H1 (cell line): ENCODE data around the gene INHA. TPM values are rescaled to one million over a fixed set of nuclear protein-coding genes. Genes with fewer than 3 reads are reported as not detected.

ENCODE experiments used
- ASH2L ChIP-seq: fragments of 200-600, 300-600 bp; sonication (generic); IDR thresholded peaks from one replicate; pipeline ENCODE4 v1.7.1; 2017; ENCODE audit warnings: low read length
- CREB1 ChIP-seq: IDR thresholded peaks from 2 replicates; pipeline ENCODE4 v1.6.1; 2012; ENCODE audit warnings: inconsistent platforms
- EGR1 ChIP-seq: IDR thresholded peaks from 2 replicates; pipeline ENCODE4 v1.6.1; 2011; ENCODE audit warnings: low read depth, low read length, borderline replicate concordance
- GTF2F1 ChIP-seq: IDR thresholded peaks from 2 replicates; pipeline ENCODE4 v1.6.1; 2012; ENCODE audit warnings: low read depth, low read length, improper control_type of control experiment, borderline replicate concordance
- POLR2A ChIP-seq, 2 experiments: IDR thresholded peaks; 1 replicate in 1 of 2; 2 replicates in 1 of 2; pipeline ENCODE4 v1.6.1; 2011; ENCODE audit warnings: low read depth in 2 of 2, low read length in 2 of 2, mild to moderate bottlenecking in 2 of 2; ENCODE audit errors: control extremely low read depth in 1 of 2
- RBBP5 ChIP-seq: IDR thresholded peaks from 2 replicates; pipeline ENCODE4 v1.7.1; 2012; ENCODE audit warnings: low read depth, mild to moderate bottlenecking, inconsistent platforms, low read length, moderate library complexity, borderline replicate concordance
- TAF1 ChIP-seq: IDR thresholded peaks from 2 replicates; pipeline ENCODE4 v1.6.1; 2011; ENCODE audit warnings: mild to moderate bottlenecking, low read depth, low read length
- polyA plus RNA-seq, 7 experiments: library from polyadenylated mRNA; depleted of rRNA in 3 of 7; stranded (reverse) in 5 of 7; unstranded in 2 of 7; fragments of >200 nt in 5 of 7; fragments of 200-250 nt in 2 of 7; gene quantifications; 1 replicate in 5 of 7; 2 replicates in 1 of 7; 4 replicates in 1 of 7; pipeline versions ENCODE4 v1.2.1 to v1.2.3, GENCODE V29; 2011 to 2013; ENCODE audit warnings: missing spikeins in 2 of 7, mixed read lengths in 2 of 7
- total RNA-seq: library from RNA; stranded (reverse); fragmentation: NEBNext Ultra II Directional; extraction: Animal tissue kit (Norgen Biotek cat#: 25700); gene quantifications from 2 replicates; pipeline ENCODE4 v1.2.1, GENCODE V29; 2021
- TF ChIP-seq, protein P1 (sequence below): fragments of 300-600 bp; sonication (generic); IDR thresholded peaks from 2 replicates; pipeline ENCODE4 v1.7.1; 2012; ENCODE audit warnings: low read length, moderate library complexity, mild to moderate bottlenecking, inconsistent platforms; ENCODE audit not compliant: insufficient replicate concordance
- TF ChIP-seq, protein P2 (sequence below), 3 experiments: IDR thresholded peaks; 1 replicate in 2 of 3; 2 replicates in 1 of 3; pipeline versions ENCODE4 v1.5.1 to v1.6.1; 2011; ENCODE audit warnings: low read length in 3 of 3, mild to moderate bottlenecking in 3 of 3, inconsistent platforms in 2 of 3, low read depth in 1 of 3, moderate library complexity in 1 of 3; ENCODE audit not compliant: insufficient read depth in 1 of 3; ENCODE audit errors: control extremely low read depth in 1 of 3

INHA gene
- total and polyA plus RNA-seq, 2 of the 8 experiments (the other 6 are each of a cell fraction or from before 2014, with no cell fraction given) = 0.65 to 2.7 TPM

DNA sequence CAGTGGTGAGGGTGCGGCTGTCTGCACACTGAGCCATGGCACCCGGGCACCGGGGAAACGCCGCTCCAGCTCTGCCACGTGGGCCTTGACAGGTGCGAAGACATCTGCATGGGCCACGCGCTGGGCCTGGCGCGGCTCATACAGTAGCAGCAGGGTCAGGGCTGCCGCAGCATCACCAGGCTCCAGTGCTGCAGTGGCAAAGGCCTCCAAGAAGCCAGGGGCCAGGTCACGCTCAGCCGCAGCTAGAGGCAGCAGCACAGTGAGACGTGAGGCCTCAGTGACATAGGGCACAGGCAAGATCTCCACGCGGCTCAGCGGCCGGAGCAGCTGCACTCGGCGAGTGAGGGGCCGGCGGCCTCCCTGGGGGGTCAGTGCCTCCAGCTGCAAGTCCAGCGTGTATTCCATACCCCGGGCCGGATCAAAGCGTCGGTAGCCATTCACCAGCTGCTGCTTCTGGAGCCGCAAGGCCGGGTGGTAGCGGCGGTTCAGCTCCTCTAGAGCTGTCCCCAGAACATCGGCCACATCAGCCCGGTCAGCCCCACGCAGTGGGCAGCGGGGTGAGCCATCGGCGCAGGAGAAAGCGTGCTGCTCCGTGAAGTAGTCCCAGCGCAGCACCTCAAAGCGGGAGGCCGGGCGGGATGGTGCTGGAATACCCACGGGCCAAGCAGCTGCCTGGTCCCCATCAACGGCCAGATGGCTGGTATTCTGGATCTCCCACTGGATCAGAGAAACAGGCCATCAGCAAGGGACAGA, 32.0 kb upstream of the INHA start (continued):
- TF ChIP-seq, protein P1, sequence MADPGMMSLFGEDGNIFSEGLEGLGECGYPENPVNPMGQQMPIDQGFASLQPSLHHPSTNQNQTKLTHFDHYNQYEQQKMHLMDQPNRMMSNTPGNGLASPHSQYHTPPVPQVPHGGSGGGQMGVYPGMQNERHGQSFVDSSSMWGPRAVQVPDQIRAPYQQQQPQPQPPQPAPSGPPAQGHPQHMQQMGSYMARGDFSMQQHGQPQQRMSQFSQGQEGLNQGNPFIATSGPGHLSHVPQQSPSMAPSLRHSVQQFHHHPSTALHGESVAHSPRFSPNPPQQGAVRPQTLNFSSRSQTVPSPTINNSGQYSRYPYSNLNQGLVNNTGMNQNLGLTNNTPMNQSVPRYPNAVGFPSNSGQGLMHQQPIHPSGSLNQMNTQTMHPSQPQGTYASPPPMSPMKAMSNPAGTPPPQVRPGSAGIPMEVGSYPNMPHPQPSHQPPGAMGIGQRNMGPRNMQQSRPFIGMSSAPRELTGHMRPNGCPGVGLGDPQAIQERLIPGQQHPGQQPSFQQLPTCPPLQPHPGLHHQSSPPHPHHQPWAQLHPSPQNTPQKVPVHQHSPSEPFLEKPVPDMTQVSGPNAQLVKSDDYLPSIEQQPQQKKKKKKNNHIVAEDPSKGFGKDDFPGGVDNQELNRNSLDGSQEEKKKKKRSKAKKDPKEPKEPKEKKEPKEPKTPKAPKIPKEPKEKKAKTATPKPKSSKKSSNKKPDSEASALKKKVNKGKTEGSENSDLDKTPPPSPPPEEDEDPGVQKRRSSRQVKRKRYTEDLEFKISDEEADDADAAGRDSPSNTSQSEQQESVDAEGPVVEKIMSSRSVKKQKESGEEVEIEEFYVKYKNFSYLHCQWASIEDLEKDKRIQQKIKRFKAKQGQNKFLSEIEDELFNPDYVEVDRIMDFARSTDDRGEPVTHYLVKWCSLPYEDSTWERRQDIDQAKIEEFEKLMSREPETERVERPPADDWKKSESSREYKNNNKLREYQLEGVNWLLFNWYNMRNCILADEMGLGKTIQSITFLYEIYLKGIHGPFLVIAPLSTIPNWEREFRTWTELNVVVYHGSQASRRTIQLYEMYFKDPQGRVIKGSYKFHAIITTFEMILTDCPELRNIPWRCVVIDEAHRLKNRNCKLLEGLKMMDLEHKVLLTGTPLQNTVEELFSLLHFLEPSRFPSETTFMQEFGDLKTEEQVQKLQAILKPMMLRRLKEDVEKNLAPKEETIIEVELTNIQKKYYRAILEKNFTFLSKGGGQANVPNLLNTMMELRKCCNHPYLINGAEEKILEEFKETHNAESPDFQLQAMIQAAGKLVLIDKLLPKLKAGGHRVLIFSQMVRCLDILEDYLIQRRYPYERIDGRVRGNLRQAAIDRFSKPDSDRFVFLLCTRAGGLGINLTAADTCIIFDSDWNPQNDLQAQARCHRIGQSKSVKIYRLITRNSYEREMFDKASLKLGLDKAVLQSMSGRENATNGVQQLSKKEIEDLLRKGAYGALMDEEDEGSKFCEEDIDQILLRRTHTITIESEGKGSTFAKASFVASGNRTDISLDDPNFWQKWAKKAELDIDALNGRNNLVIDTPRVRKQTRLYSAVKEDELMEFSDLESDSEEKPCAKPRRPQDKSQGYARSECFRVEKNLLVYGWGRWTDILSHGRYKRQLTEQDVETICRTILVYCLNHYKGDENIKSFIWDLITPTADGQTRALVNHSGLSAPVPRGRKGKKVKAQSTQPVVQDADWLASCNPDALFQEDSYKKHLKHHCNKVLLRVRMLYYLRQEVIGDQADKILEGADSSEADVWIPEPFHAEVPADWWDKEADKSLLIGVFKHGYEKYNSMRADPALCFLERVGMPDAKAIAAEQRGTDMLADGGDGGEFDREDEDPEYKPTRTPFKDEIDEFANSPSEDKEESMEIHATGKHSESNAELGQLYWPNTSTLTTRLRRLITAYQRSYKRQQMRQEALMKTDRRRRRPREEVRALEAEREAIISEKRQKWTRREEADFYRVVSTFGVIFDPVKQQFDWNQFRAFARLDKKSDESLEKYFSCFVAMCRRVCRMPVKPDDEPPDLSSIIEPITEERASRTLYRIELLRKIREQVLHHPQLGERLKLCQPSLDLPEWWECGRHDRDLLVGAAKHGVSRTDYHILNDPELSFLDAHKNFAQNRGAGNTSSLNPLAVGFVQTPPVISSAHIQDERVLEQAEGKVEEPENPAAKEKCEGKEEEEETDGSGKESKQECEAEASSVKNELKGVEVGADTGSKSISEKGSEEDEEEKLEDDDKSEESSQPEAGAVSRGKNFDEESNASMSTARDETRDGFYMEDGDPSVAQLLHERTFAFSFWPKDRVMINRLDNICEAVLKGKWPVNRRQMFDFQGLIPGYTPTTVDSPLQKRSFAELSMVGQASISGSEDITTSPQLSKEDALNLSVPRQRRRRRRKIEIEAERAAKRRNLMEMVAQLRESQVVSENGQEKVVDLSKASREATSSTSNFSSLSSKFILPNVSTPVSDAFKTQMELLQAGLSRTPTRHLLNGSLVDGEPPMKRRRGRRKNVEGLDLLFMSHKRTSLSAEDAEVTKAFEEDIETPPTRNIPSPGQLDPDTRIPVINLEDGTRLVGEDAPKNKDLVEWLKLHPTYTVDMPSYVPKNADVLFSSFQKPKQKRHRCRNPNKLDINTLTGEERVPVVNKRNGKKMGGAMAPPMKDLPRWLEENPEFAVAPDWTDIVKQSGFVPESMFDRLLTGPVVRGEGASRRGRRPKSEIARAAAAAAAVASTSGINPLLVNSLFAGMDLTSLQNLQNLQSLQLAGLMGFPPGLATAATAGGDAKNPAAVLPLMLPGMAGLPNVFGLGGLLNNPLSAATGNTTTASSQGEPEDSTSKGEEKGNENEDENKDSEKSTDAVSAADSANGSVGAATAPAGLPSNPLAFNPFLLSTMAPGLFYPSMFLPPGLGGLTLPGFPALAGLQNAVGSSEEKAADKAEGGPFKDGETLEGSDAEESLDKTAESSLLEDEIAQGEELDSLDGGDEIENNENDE = no peak
- TF ChIP-seq ASH2L = no peak
- no peak for TF ChIP-seq CREB1
- TF ChIP-seq EGR1 = no peak
- no peak for TF ChIP-seq TAF1
- no peak for TF ChIP-seq POLR2A (IDR thresholded peaks at IDR 0.05; ENCODE audit: control extremely low read depth in 1 of 2, low read depth in 2 of 2, low read length in 2 of 2)
- TF ChIP-seq GTF2F1 = no peak
- TF ChIP-seq, protein P2, sequence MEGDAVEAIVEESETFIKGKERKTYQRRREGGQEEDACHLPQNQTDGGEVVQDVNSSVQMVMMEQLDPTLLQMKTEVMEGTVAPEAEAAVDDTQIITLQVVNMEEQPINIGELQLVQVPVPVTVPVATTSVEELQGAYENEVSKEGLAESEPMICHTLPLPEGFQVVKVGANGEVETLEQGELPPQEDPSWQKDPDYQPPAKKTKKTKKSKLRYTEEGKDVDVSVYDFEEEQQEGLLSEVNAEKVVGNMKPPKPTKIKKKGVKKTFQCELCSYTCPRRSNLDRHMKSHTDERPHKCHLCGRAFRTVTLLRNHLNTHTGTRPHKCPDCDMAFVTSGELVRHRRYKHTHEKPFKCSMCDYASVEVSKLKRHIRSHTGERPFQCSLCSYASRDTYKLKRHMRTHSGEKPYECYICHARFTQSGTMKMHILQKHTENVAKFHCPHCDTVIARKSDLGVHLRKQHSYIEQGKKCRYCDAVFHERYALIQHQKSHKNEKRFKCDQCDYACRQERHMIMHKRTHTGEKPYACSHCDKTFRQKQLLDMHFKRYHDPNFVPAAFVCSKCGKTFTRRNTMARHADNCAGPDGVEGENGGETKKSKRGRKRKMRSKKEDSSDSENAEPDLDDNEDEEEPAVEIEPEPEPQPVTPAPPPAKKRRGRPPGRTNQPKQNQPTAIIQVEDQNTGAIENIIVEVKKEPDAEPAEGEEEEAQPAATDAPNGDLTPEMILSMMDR (IDR thresholded peaks at IDR 0.05; ENCODE audit: control extremely low read depth in 1 of 3, insufficient read depth in 1 of 3, low read depth in 1 of 3, low read length in 3 of 3) = no peak
- no peak for TF ChIP-seq RBBP5
